Panc1 (cell line): ENCODE measurements around the gene FOSL2.

Source experiments
- CTCF ChIP-seq: fragments of 450-650 bp; IDR thresholded peaks from 2 replicates; pipeline ENCODE4 v1.5.1; 2017; ENCODE audit warnings: mild to moderate bottlenecking
- SIN3A ChIP-seq: IDR thresholded peaks from 2 replicates; pipeline ENCODE4 v1.6.1; 2012; ENCODE audit warnings: low read depth, mild to moderate bottlenecking, low read length, moderate library complexity, borderline replicate concordance; ENCODE audit not compliant: insufficient read depth

DNA sequence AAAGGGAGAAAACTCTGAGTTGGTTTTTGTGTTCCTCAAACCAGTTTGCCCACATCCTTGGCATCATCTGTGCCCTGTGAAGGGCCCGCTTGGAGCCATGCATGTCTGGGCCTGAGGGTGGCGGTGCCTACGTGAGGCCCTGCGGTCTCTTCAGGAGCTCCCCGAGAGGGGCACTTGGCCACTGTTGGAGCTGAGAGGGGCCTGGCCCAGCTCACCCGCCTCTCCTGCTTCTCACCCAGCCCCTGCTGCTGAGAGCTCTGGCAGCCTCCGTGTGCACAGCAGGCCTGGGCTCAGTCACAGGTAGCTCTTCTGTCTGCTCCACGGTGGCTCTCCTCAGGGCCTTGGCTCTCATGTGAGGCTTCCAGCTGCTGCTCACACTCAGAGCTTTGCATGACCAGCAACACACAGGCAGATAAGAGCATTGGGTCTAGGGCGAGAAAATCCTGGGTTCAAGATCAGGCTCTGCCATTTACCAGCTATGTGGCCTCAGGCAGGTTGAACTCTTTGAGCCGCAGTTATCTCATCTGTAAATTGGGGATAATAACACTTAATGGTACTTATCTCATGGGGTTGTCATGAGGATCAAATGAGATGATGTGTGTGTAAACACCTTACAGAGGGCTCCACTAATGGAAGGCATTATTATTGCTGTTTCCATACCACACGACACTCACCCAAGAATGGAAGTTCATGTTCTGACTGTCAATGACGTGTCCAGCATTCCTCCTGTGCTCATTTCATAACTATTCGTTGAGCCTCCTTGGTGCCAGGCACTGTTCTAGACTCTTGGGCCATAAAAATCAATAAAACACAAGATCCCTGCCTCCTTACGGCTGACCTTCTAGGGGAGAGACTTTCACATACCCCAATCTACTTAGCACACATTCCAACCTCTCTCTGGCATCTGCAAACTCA is 61.6 kb downstream of the FOSL2 start:
- TF ChIP-seq CTCF, result no peak
- TF ChIP-seq SIN3A, result no peak
